CD1c-positive myeloid dendritic cell (primary cell): ENCODE measurements around the gene ALOXE3.

Source experiments
- DNase-seq: peaks from one replicate; pipeline ENCODE4 v3.0.0-alpha.2; 2016; ENCODE audit errors: extremely low spot score

ALOXE3 gene

GRCh38 chr17:8117980-8118768, at the start of gene ALOXE3:
ALOXE3 (minus strand) TSS chr17:8118514; CDS start chr17:8117990, 524 bp downstream.
- DNase-seq = peak; percentile 50

GRCh38 chr17:8167526-8167925, 49.2 kb upstream of the ALOXE3 start:
- no peak for DNase-seq

- no peak for DNase-seq
These were observed 48.4 kb upstream of the ALOXE3 start for GRCh38 chr17:8166731-8167130.

- DNase-seq = no peak
These were observed 46.5 kb upstream of the ALOXE3 start for GRCh38 chr17:8164815-8165131.

- peak; percentile 89 for DNase-seq
These were observed 45.9 kb upstream of the ALOXE3 start for GRCh38 chr17:8163978-8164814.

- DNase-seq = no peak
These were observed 45.0 kb upstream of the ALOXE3 start for GRCh38 chr17:8162997-8163977.

GRCh38 chr17:8162233-8162996, 44.1 kb upstream of the ALOXE3 start, which contains the start of gene VAMP2:
VAMP2 (minus strand) TSS chr17:8162948; CDS start chr17:8162879, 69 bp downstream.
- DNase-seq = peak; percentile 91

GRCh38 chr17:8161289-8162232, 43.2 kb upstream of the ALOXE3 start:
- DNase-seq = no peak

GRCh38 chr17:8160741-8161221, 42.5 kb upstream of the ALOXE3 start:
- DNase-seq = no peak

- no peak for DNase-seq
These were observed 41.9 kb upstream of the ALOXE3 start for GRCh38 chr17:8160224-8160577.

- DNase-seq = no peak
These were observed 41.3 kb upstream of the ALOXE3 start for GRCh38 chr17:8159459-8160223.

- DNase-seq = no peak
These were observed 40.7 kb upstream of the ALOXE3 start for GRCh38 chr17:8159032-8159400.

- peak; percentile 97 for DNase-seq
These were observed 40.1 kb upstream of the ALOXE3 start for GRCh38 chr17:8158267-8159031.

GRCh38 chr17:8156246-8156992, 38.1 kb upstream of the ALOXE3 start:
- peak; percentile 100 for DNase-seq

- no peak for DNase-seq
These were observed 37.6 kb upstream of the ALOXE3 start for GRCh38 chr17:8155996-8156245.

GRCh38 chr17:8155231-8155995, 37.1 kb upstream of the ALOXE3 start:
- no peak for DNase-seq

- DNase-seq = no peak
These were observed 36.4 kb upstream of the ALOXE3 start for GRCh38 chr17:8154608-8155155.
